GM12873 (cell line): ENCODE measurements around the gene ZSCAN16.

Experiments used
- CTCF ChIP-seq: IDR thresholded peaks from 2 replicates; pipeline ENCODE4 v1.5.1; 2012; ENCODE audit warnings: low read depth, mild to moderate bottlenecking, moderate library complexity, low read length, control low read depth; ENCODE audit not compliant: insufficient read depth; ENCODE audit errors: missing control alignments

The ZSCAN16 gene

DNA sequence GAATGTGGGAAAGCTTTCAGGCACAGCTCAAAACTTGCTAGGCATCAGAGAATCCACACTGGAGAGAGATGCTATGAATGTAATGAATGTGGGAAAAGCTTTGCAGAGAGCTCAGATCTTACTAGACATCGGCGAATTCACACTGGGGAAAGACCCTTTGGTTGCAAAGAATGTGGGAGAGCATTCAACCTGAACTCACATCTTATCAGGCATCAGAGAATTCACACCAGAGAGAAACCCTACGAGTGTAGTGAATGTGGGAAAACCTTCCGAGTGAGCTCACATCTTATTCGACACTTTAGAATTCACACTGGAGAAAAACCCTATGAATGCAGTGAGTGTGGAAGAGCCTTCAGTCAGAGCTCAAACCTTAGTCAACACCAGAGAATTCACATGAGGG lies 35.4 kb upstream of the ZSCAN16 start:
- no peak for TF ChIP-seq CTCF

GRCh38 chr6:28090917-28091586 lies 33.4 kb upstream of the ZSCAN16 start:
- TF ChIP-seq CTCF = no peak

DNA sequence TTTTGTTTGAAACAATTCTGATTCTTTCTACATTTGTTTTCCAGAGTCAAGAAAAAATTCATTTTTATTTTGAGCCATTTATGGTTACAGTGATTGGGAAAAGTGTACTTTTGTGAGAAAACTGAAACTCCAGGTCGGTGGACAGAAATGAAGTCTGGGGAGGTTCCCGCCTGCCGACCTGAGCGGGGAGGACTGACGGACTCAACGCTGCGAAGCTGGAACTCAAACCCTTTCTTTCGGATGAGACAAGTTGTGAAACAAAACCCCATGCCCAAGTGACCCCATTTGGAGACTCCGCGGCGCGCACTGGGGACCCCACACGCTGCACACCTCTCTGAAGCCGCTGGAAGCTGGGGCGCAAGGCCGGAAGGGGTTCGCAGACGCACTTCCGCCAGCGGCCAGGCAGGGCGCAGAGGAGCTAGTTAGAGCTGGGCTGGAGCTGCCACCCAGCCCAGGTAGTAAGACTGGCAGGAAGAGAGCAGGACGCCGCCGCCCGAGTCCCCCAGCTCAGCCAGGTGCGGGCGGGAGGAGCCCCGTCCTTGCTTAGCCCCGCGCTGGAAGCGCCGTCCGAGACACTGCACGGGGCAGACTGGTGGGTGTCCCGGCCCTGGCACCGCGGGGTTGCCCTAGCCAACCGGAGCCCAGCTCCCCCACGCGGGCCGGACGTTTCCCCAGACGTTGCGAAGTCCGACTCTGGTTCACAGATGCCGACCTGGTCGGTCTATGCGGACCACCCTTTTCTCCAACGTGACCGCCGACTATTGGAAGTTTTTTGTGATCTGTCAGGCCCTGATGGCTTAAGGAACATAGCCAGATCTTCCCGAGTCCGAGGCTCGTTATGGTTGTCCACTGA lies 19.8 kb upstream of the ZSCAN16 start:
- TF ChIP-seq CTCF = peak; percentile 68

DNA sequence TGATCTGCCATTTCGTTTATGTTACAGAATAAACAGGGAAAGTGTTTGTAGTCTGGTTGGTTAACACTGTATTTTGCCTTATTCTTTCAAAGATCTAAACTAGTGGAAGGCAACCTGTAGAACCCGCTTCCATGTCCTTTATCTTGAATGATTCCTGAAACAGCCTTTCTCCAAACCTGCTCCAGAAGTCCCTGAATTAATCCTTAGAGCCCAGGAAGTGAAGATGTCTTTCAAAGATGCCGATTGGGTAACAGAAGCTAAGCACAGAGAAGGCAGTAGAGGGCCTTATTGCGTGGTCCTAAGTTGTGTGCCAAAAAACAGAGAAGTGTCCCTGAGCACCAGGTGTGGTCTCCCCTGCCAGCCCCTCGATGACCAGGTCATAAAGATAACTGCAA lies 19.2 kb upstream of the ZSCAN16 start:
- no peak for TF ChIP-seq CTCF

- TF ChIP-seq CTCF = no peak
Observed at GRCh38 chr6:28107506-28107905, 16.9 kb upstream of the ZSCAN16 start.

- no peak for TF ChIP-seq CTCF
Observed at GRCh38 chr6:28111964-28112363, 12.4 kb upstream of the ZSCAN16 start.

DNA sequence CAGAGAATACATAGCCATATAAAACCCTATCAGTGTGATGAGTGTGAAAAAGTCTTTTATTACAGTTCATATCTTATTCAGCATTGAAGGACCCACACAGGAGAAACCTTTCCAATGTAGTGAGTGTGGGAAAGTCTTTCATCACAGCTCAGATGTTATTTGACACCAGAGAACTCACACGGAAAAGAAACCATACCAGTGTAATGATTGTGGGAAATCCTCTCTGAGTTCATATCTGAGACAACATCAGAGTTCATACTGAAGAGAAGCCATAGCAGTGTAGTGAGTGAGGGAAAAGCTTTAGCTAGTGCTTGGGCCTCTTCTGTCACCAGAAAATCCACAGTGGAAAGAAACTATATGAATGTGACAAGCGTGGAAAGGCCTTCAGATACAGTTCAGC lies 8.6 kb upstream of the ZSCAN16 start:
- TF ChIP-seq CTCF = no peak
